Neural cell (in vitro differentiated cells): ENCODE data around the gene FN3KRP. TPM values are rescaled to one million over a fixed set of nuclear protein-coding genes. Genes with fewer than 3 reads are reported as not detected.

Source experiments
- H2AFZ ChIP-seq: fragments of 200-600, 300-800 bp; sonication (generic), shearing (Covaris generic); 2 replicates; pipeline ENCODE4 v1.6.0; 2014; ENCODE audit warnings: low read depth, mild to moderate bottlenecking, antibody characterized with exemption, low read length, moderate library complexity
- H3F3A ChIP-seq: fragments of 200-600 bp; shearing (Covaris generic); 2 replicates; pipeline ENCODE4 v1.6.1; 2016; ENCODE audit warnings: mild to moderate bottlenecking, moderate library complexity, mixed read lengths, antibody characterized with exemption, low read length; ENCODE audit not compliant: insufficient read depth, poor library complexity, severe bottlenecking
- H3K27ac ChIP-seq: fragments of 200-600, 300-800 bp; sonication (generic), shearing (Covaris generic); 2 replicates; pipeline ENCODE4 v1.5.1; 2014; ENCODE audit warnings: mild to moderate bottlenecking, low read length, moderate library complexity
- H3K27me3 ChIP-seq: fragments of 300-800, 200-600 bp; sonication (generic), shearing (Covaris generic); 2 replicates; pipeline ENCODE4 v1.6.0; 2014; ENCODE audit warnings: mild to moderate bottlenecking, low read depth, low read length, moderate library complexity; ENCODE audit not compliant: insufficient read depth
- H3K36me3 ChIP-seq: fragments of 300-800, 200-600 bp; sonication (generic), shearing (Covaris generic); 2 replicates; pipeline ENCODE4 v1.5.1; 2014; ENCODE audit warnings: mild to moderate bottlenecking, antibody characterized with exemption, low read length, moderate library complexity; ENCODE audit not compliant: insufficient read depth
- H3K4me2 ChIP-seq: fragments of 300-800, 200-600 bp; sonication (generic), shearing (Covaris generic); 2 replicates; pipeline ENCODE4 v1.6.0; 2014; ENCODE audit warnings: mild to moderate bottlenecking, low read length
- H3K4me3 ChIP-seq: fragments of 300-800, 200-600 bp; sonication (generic), shearing (Covaris generic); 2 replicates; pipeline ENCODE4 v1.5.1; 2014; ENCODE audit warnings: mild to moderate bottlenecking, low read length, moderate library complexity
- H3K79me2 ChIP-seq: fragments of 200-600 bp; shearing (Covaris generic); replicated peaks from 2 replicates; pipeline ENCODE4 v1.6.0; 2014; ENCODE audit warnings: mild to moderate bottlenecking, low read length, moderate library complexity; ENCODE audit not compliant: insufficient read depth
- H3K9ac ChIP-seq: fragments of 300-800, 200-600 bp; sonication (generic), shearing (Covaris generic); 2 replicates; pipeline ENCODE4 v1.6.1; 2016; ENCODE audit warnings: mild to moderate bottlenecking, low read length, mixed read lengths
- H3K9me2 ChIP-seq: fragments of 200-600 bp; shearing (Covaris generic); 2 replicates; pipeline ENCODE4 v1.6.1; 2016; ENCODE audit warnings: mild to moderate bottlenecking, low read length, mixed read lengths; ENCODE audit not compliant: insufficient read depth
- H3K9me3 ChIP-seq: fragments of 200-600, 300-800 bp; sonication (generic), shearing (Covaris generic); 2 replicates; pipeline ENCODE4 v1.6.1; 2016; ENCODE audit warnings: mild to moderate bottlenecking, mixed run types, low read length, moderate library complexity, mixed read lengths
- H4K20me1 ChIP-seq: fragments of 200-600 bp; shearing (Covaris generic); 2 replicates; pipeline ENCODE4 v1.6.1; 2016; ENCODE audit warnings: mild to moderate bottlenecking, mixed run types; ENCODE audit not compliant: insufficient read depth
- EP300 ChIP-seq: fragments of 450-650 bp; conservative IDR thresholded peaks from 2 replicates; pipeline ENCODE4 v1.6.1; 2014; ENCODE audit warnings: antibody characterized with exemption, mild to moderate bottlenecking, moderate library complexity; ENCODE audit not compliant: poor library complexity, severe bottlenecking
- EZH2 ChIP-seq: fragments of 200-600, 300-800 bp; shearing (Covaris generic), sonication (generic); IDR thresholded peaks from 2 replicates; pipeline ENCODE4 v1.6.1; 2014; ENCODE audit warnings: antibody characterized with exemption, low read length, borderline replicate concordance, mild to moderate bottlenecking; ENCODE audit not compliant: insufficient read depth, poor library complexity, severe bottlenecking
- MXI1 ChIP-seq: fragments of 450-650 bp; conservative IDR thresholded peaks from 2 replicates; pipeline ENCODE4 v1.6.1; 2014; ENCODE audit warnings: antibody characterized with exemption, mild to moderate bottlenecking; ENCODE audit not compliant: poor library complexity, severe bottlenecking
- POLR2AphosphoS5 ChIP-seq: IDR thresholded peaks from 2 replicates; pipeline ENCODE4 v1.6.1; 2012
- RAD21 ChIP-seq: fragments of 450-650 bp; conservative IDR thresholded peaks from 2 replicates; pipeline ENCODE4 v1.6.1; 2014; ENCODE audit warnings: antibody characterized with exemption, mild to moderate bottlenecking, moderate library complexity
- SMC3 ChIP-seq: fragments of 450-650 bp; conservative IDR thresholded peaks from 2 replicates; pipeline ENCODE4 v1.6.1; 2014; ENCODE audit warnings: antibody characterized with exemption, mild to moderate bottlenecking, moderate library complexity; ENCODE audit not compliant: poor library complexity
- TAF1 ChIP-seq: IDR thresholded peaks from 2 replicates; pipeline ENCODE4 v1.6.1; 2012; ENCODE audit warnings: low read depth
- polyA plus RNA-seq: library from polyadenylated mRNA; depleted of rRNA; stranded (reverse); fragments of >200 nt; gene quantifications from 2 replicates; pipeline ENCODE4 v1.2.3, GENCODE V29; 2014
- TF ChIP-seq, protein P1 (sequence below): fragments of 450-650 bp; IDR thresholded peaks from 2 replicates; pipeline ENCODE4 v1.5.1; 2014; ENCODE audit warnings: antibody characterized with exemption, mild to moderate bottlenecking, moderate library complexity; ENCODE audit not compliant: poor library complexity, severe bottlenecking
- TF ChIP-seq, protein P2 (sequence below): IDR thresholded peaks from 2 replicates; pipeline ENCODE4 v1.6.1; 2012; ENCODE audit warnings: borderline replicate concordance

FN3KRP gene
- polyA plus RNA-seq, 1 donor from 2014 or later = 32.7 TPM

DNA sequence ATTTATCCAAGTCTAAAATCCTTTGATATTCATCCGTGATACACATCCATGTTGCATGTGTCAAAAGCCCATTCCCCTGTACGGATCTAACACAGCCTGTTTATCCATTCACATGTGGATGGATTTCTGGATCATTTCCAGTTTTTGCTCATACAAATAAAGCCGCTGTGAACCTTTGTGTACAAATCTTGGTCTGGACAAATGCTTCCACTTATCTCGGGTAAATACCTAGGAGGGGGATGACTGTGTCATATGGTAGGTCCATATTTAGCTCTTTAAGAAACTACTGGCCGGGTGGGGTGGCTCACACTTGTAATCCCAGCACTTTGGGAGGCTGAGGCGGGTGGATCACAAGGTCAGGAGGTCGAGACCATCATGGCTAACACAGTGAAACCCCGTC, 29.0 kb downstream of the FN3KRP start:
- H3K9me2 ChIP-seq = no peaks in the 10 kb centered on the region
- no peaks in the 10 kb centered on the region for H3F3A ChIP-seq
- H3K36me3 ChIP-seq = peaks cover 8% of the 10 kb centered on the region
- TF ChIP-seq EP300 = no peak
- no peak for TF ChIP-seq POLR2AphosphoS5
- TF ChIP-seq, protein P1, sequence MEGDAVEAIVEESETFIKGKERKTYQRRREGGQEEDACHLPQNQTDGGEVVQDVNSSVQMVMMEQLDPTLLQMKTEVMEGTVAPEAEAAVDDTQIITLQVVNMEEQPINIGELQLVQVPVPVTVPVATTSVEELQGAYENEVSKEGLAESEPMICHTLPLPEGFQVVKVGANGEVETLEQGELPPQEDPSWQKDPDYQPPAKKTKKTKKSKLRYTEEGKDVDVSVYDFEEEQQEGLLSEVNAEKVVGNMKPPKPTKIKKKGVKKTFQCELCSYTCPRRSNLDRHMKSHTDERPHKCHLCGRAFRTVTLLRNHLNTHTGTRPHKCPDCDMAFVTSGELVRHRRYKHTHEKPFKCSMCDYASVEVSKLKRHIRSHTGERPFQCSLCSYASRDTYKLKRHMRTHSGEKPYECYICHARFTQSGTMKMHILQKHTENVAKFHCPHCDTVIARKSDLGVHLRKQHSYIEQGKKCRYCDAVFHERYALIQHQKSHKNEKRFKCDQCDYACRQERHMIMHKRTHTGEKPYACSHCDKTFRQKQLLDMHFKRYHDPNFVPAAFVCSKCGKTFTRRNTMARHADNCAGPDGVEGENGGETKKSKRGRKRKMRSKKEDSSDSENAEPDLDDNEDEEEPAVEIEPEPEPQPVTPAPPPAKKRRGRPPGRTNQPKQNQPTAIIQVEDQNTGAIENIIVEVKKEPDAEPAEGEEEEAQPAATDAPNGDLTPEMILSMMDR = no peak
- no peak for TF ChIP-seq MXI1
- no peak for TF ChIP-seq RAD21
- TF ChIP-seq TAF1 = no peak
- TF ChIP-seq SMC3 = no peak
- TF ChIP-seq, protein P2, sequence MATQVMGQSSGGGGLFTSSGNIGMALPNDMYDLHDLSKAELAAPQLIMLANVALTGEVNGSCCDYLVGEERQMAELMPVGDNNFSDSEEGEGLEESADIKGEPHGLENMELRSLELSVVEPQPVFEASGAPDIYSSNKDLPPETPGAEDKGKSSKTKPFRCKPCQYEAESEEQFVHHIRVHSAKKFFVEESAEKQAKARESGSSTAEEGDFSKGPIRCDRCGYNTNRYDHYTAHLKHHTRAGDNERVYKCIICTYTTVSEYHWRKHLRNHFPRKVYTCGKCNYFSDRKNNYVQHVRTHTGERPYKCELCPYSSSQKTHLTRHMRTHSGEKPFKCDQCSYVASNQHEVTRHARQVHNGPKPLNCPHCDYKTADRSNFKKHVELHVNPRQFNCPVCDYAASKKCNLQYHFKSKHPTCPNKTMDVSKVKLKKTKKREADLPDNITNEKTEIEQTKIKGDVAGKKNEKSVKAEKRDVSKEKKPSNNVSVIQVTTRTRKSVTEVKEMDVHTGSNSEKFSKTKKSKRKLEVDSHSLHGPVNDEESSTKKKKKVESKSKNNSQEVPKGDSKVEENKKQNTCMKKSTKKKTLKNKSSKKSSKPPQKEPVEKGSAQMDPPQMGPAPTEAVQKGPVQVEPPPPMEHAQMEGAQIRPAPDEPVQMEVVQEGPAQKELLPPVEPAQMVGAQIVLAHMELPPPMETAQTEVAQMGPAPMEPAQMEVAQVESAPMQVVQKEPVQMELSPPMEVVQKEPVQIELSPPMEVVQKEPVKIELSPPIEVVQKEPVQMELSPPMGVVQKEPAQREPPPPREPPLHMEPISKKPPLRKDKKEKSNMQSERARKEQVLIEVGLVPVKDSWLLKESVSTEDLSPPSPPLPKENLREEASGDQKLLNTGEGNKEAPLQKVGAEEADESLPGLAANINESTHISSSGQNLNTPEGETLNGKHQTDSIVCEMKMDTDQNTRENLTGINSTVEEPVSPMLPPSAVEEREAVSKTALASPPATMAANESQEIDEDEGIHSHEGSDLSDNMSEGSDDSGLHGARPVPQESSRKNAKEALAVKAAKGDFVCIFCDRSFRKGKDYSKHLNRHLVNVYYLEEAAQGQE = no peak
- TF ChIP-seq EZH2 = no peak
- no peak overlapping the region for H3K4me2 ChIP-seq
- H3K79me2 ChIP-seq = no peaks in the 10 kb centered on the region
- no peak overlapping the region for H3K9ac ChIP-seq
- no peak overlapping the region for H3K4me3 ChIP-seq
- no peaks in the 10 kb centered on the region for H4K20me1 ChIP-seq
- H3K27ac ChIP-seq = no peak overlapping the region
- H3K27me3 ChIP-seq = no peaks in the 10 kb centered on the region
- peaks cover 11% of the 10 kb centered on the region for H3K9me3 ChIP-seq
- H2AFZ ChIP-seq = no peak overlapping the region

DNA sequence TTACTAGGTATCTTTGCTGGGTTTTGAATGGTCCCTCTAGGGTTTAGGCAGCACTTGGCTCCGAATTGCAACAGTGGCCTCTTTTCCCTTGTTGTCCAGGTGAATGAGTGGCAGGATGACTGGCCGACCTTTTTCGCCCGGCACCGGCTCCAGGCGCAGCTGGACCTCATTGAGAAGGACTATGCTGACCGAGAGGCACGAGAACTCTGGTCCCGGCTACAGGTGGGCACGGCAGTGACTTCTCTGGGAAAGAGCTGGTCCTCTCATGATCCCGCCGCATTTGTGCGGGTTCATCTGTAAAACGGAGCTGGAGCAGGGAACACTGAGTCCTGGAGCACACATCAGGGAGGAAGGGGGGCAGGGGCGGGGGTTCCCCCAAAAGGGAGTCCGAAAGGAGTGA, 32.2 kb downstream of the FN3KRP start:
- no peak for TF ChIP-seq EP300
- no peak for TF ChIP-seq EZH2
- no peak for TF ChIP-seq MXI1
- no peak for TF ChIP-seq RAD21
- TF ChIP-seq, protein P2 = no peak
- no peak for TF ChIP-seq TAF1
- TF ChIP-seq POLR2AphosphoS5 = no peak
- TF ChIP-seq SMC3 = no peak
- TF ChIP-seq, protein P1 = no peak

More for the DNA sequence above, 32.2 kb downstream of the FN3KRP start:
- peaks cover 4% of the 10 kb centered on the region for H3K9me3 ChIP-seq
- H3K9me2 ChIP-seq = no peaks in the 10 kb centered on the region
- no peaks in the 10 kb centered on the region for H3F3A ChIP-seq
- no peak overlapping the region for H3K4me3 ChIP-seq
- H3K4me2 ChIP-seq = no peak overlapping the region
- no peaks in the 10 kb centered on the region for H4K20me1 ChIP-seq
- no peak overlapping the region for H3K9ac ChIP-seq
- H2AFZ ChIP-seq = no peak overlapping the region
- H3K36me3 ChIP-seq = no peaks in the 10 kb centered on the region
- H3K27ac ChIP-seq = no peak overlapping the region
- peaks cover 3% of the 10 kb centered on the region for H3K79me2 ChIP-seq
- H3K27me3 ChIP-seq = no peaks in the 10 kb centered on the region
